ENCODE results near the gene RIPOR1. TPM values are rescaled to one million over a fixed set of nuclear protein-coding genes. Genes with fewer than 3 reads are reported as not detected.

Gene RIPOR1
- total RNA-seq: 10 to 100 TPM; 43.9 to 66.9 TPM

- peaks cover 0 to 41% of the 10 kb centered on the region in 2 donors for H3K4me1 ChIP-seq
Observed at GRCh38 chr16:67528222-67528869, at the start of gene RIPOR1. TSS of gene RIPOR1 (plus strand) at chr16:67528829. CDS start at chr16:67538447, 9,618 bp downstream.

GRCh38 chr16:67480833-67481560, 47.6 kb upstream of the RIPOR1 start, which contains the start of gene ATP6V0D1:
TSS of gene ATP6V0D1 (minus strand) at chr16:67481157. CDS start at chr16:67481086, 71 bp downstream.
- Histone ChIP-seq H3K9me3 (no peaks in the 10 kb centered on the region), H3K4me3 (peak within 1 kb of the TSS; percentile 74 to 95), H3K27ac (peak within 1 kb of the TSS; percentile 89 to 96), H3K36me3 (no peaks in the 10 kb centered on the region), H3K4me1 (peaks cover 0 to 46% of the 10 kb centered on the region in 2 donors), H3K27me3 (no peaks in the 10 kb centered on the region)
- DNase-seq (ENCODE audit: low spot score): peak; percentile 99
- TF ChIP-seq CTCF (IDR thresholded peaks at IDR 0.05): peak; percentile 78 to 92

More at GRCh38 chr16:67528222-67528869, at the start of gene RIPOR1:
- H3K36me3 ChIP-seq: no peaks in the 10 kb centered on the region
- no peaks in the 10 kb centered on the region for H3K27me3 ChIP-seq
- peak within 1 kb of the TSS; percentile 77 to 81 for H3K4me3 ChIP-seq
- TF ChIP-seq CTCF (IDR thresholded peaks at IDR 0.05): peak in 1 of 2 donors; percentile 17
- no peak for DNase-seq (ENCODE audit: low spot score)
- peak within 1 kb of the TSS; percentile 96 to 97 for H3K27ac ChIP-seq
- no peaks in the 10 kb centered on the region for H3K9me3 ChIP-seq

- Histone ChIP-seq H3K9me3 (no peaks in the 10 kb centered on the region), H3K27ac (peak overlapping the region; percentile 89 to 96), H3K4me1 (peaks cover 0 to 40% of the 10 kb centered on the region in 2 donors), H3K4me3 (peak overlapping the region; percentile 74 to 95), H3K27me3 (no peaks in the 10 kb centered on the region), H3K36me3 (no peaks in the 10 kb centered on the region)
- no peak for TF ChIP-seq CTCF (IDR thresholded peaks at IDR 0.05)
- DNase-seq (ENCODE audit: low spot score): no peak
Observed at GRCh38 chr16:67481561-67482232, 46.9 kb upstream of the RIPOR1 start.

GRCh38 chr16:67482233-67482924, 46.2 kb upstream of the RIPOR1 start:
- no peak for DNase-seq (ENCODE audit: low spot score)
- peak overlapping the region; percentile 74 to 95 for H3K4me3 ChIP-seq

More at GRCh38 chr16:67482233-67482924, 46.2 kb upstream of the RIPOR1 start:
- Histone ChIP-seq H3K27me3 (no peaks in the 10 kb centered on the region), H3K36me3 (no peaks in the 10 kb centered on the region), H3K4me1 (peaks cover 0 to 40% of the 10 kb centered on the region in 2 donors), H3K27ac (peak overlapping the region; percentile 89 to 96), H3K9me3 (no peaks in the 10 kb centered on the region)
- no peak for TF ChIP-seq CTCF (IDR thresholded peaks at IDR 0.05)
